SK-N-SH treated with all-trans-retinoic acid at 6 μM for 48 hours (cell line): ENCODE data around the gene KRTCAP2.

ENCODE experiments used
- ATAC-seq: fragments of 200-7000 bp; cut with Tn5 transposase; 3 replicates; pipeline ENCODE4 v1.9.1; 2020; ENCODE audit warnings: mild to moderate bottlenecking, moderate library complexity
- ARNTL ChIP-seq: fragments of 450-650 bp; formaldehyde crosslinking; IDR thresholded peaks from 2 replicates; pipeline ENCODE4 v1.5.0; 2020; ENCODE audit warnings: low read depth, mild to moderate bottlenecking, moderate library complexity, borderline replicate concordance
- BACH2 ChIP-seq: fragments of 250-450 bp; sonication (Bioruptor Pico); IDR thresholded peaks from 2 replicates; pipeline ENCODE4 v1.9.0; 2021; ENCODE audit warnings: mild to moderate bottlenecking, borderline replicate concordance
- CREB5 ChIP-seq: fragments of 250-450 bp; sonication (Bioruptor Pico); IDR thresholded peaks from 2 replicates; pipeline ENCODE4 v1.5.1; 2020; ENCODE audit warnings: low read depth, mild to moderate bottlenecking, moderate library complexity
- CSDC2 ChIP-seq: fragments of 250-450 bp; sonication (Bioruptor Pico); IDR thresholded peaks from 2 replicates; pipeline ENCODE4 v1.5.0; 2020; ENCODE audit warnings: mild to moderate bottlenecking, moderate library complexity
- ESRRG ChIP-seq: fragments of 250-450 bp; sonication (Bioruptor Pico); IDR thresholded peaks from 2 replicates; pipeline ENCODE4 v1.6.1; 2021; ENCODE audit warnings: mild to moderate bottlenecking
- GLIS3 ChIP-seq: fragments of 250-450 bp; sonication (Bioruptor Pico); IDR thresholded peaks from 2 replicates; pipeline ENCODE4 v1.5.0; 2020; ENCODE audit warnings: mild to moderate bottlenecking, moderate library complexity
- ISL1 ChIP-seq: fragments of 250-450 bp; sonication (Bioruptor Pico); IDR thresholded peaks from 2 replicates; pipeline ENCODE4 v2.1.2; 2022; ENCODE audit warnings: mild to moderate bottlenecking, moderate library complexity
- OSR1 ChIP-seq: fragments of 250-450 bp; sonication (Bioruptor Pico); IDR thresholded peaks from 2 replicates; pipeline ENCODE4 v1.8.0; 2022; ENCODE audit warnings: moderate library complexity, mild to moderate bottlenecking, inconsistent platforms
- PATZ1 ChIP-seq: fragments of 250-450 bp; sonication (Bioruptor Pico); IDR thresholded peaks from 2 replicates; pipeline ENCODE4 v1.8.0; 2020; ENCODE audit warnings: mild to moderate bottlenecking, moderate library complexity, borderline replicate concordance
- POU6F1 ChIP-seq: fragments of 250-450 bp; sonication (Bioruptor Pico); IDR thresholded peaks from 2 replicates; pipeline ENCODE4 v1.8.0; 2021; ENCODE audit warnings: low read depth, mild to moderate bottlenecking, moderate library complexity, borderline replicate concordance
- PPARA ChIP-seq: fragments of 250-450 bp; sonication (Bioruptor Pico); IDR thresholded peaks from 2 replicates; pipeline ENCODE4 v1.5.0; 2020; ENCODE audit warnings: mild to moderate bottlenecking, borderline replicate concordance
- RARB ChIP-seq: fragments of 250-450 bp; sonication (Bioruptor Pico); IDR thresholded peaks from 2 replicates; pipeline ENCODE4 v1.8.0; 2021; ENCODE audit warnings: mild to moderate bottlenecking, moderate library complexity
- SNAI2 ChIP-seq: fragments of 250-450 bp; sonication (Bioruptor Pico); IDR thresholded peaks from 2 replicates; pipeline ENCODE4 v1.5.0; 2020; ENCODE audit warnings: mild to moderate bottlenecking, moderate library complexity
- TOX ChIP-seq: fragments of 250-450 bp; sonication (Bioruptor Pico); IDR thresholded peaks from 2 replicates; pipeline ENCODE4 v1.8.0; 2021; ENCODE audit warnings: mild to moderate bottlenecking, moderate library complexity, borderline replicate concordance
- TSHZ2 ChIP-seq: fragments of 250-450 bp; sonication (Bioruptor Pico); IDR thresholded peaks from 2 replicates; pipeline ENCODE4 v1.5.0; 2020; ENCODE audit warnings: mild to moderate bottlenecking, moderate library complexity
- ZC3H10 ChIP-seq: fragments of 250-450 bp; sonication (Bioruptor Pico); IDR thresholded peaks from 2 replicates; pipeline ENCODE4 v1.5.1; 2021; ENCODE audit warnings: mild to moderate bottlenecking, moderate library complexity
- ZFP3 ChIP-seq: fragments of 250-450 bp; sonication (Bioruptor Pico); IDR thresholded peaks from 2 replicates; pipeline ENCODE4 v1.5.0; 2020; ENCODE audit warnings: mild to moderate bottlenecking, moderate library complexity
- ZFP30 ChIP-seq: fragments of 450-650 bp; formaldehyde crosslinking; IDR thresholded peaks from 2 replicates; pipeline ENCODE4 v1.5.0; 2022; ENCODE audit warnings: mild to moderate bottlenecking, moderate library complexity
- ZNF565 ChIP-seq: fragments of 450-650 bp; formaldehyde crosslinking; conservative IDR thresholded peaks from 2 replicates; pipeline ENCODE4 v1.5.0; 2020; ENCODE audit warnings: low read depth, mild to moderate bottlenecking, moderate library complexity
- ZNF70 ChIP-seq: fragments of 450-650 bp; formaldehyde crosslinking; IDR thresholded peaks from 2 replicates; pipeline ENCODE4 v1.5.0; 2020; ENCODE audit warnings: mild to moderate bottlenecking, moderate library complexity
- ZNF8 ChIP-seq: fragments of 450-650 bp; formaldehyde crosslinking; IDR thresholded peaks from 2 replicates; pipeline ENCODE4 v1.5.0; 2020; ENCODE audit warnings: mild to moderate bottlenecking, moderate library complexity

The KRTCAP2 gene

DNA sequence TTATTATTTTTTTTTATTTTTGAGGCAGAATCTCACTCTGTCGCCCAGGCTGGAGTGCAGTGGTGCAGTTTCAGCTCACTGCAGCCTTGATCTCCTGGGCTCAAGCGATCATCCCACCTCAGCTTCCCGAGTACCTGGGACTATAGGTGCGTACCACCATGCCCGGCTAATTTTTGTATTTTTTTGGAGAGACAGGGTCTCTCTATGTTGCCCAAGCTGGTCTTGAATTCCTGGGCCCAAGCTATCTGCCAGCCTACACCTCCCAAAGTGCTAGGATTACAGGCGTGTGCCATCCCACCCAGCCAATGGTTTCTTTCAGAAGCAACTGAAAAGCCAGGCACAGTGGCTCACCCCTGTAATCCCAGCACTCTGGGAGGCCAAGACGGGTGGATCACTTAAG is 2.3 kb downstream of the KRTCAP2 start (continued):
- TF ChIP-seq ZFP30 (CRISPR knock-in tag) (no peak), ISL1 (no peak), ZC3H10 (no peak), BACH2 (no peak), CREB5 (no peak), ARNTL (CRISPR knock-in tag) (no peak), ZNF565 (no peak), RARB (CRISPR knock-in tag) (no peak), ZNF8 (no peak)
- TF ChIP-seq, all 23 proteins: peak for 0

- ATAC-seq: no peak
- TF ChIP-seq BACH2: no peak
- no peak for TF ChIP-seq TSHZ2
- TF ChIP-seq RARB (CRISPR knock-in tag): no peak
- no peak for TF ChIP-seq ZNF70
- no peak for TF ChIP-seq ISL1
- TF ChIP-seq ZNF8: no peak
- TF ChIP-seq SNAI2 (CRISPR knock-in tag): no peak
- no peak for TF ChIP-seq OSR1 (CRISPR knock-in tag)
- TF ChIP-seq ZC3H10: no peak
- no peak for TF ChIP-seq ZFP30 (CRISPR knock-in tag)
- TF ChIP-seq CSDC2 (CRISPR knock-in tag): no peak
- TF ChIP-seq, all 23 proteins: peak for 0
Observed at GRCh38 chr1:155170101-155170785, 2.9 kb downstream of the KRTCAP2 start.

- no peak for TF ChIP-seq OSR1 (CRISPR knock-in tag)
- TF ChIP-seq TOX (CRISPR knock-in tag): no peak
- ATAC-seq: no peak
Observed at GRCh38 chr1:155169541-155169940, 3.6 kb downstream of the KRTCAP2 start.

- no peak for ATAC-seq
- no peak for TF ChIP-seq CREB5
- TF ChIP-seq ZNF70: no peak
- no peak for TF ChIP-seq TSHZ2
- no peak for TF ChIP-seq SNAI2 (CRISPR knock-in tag)
- no peak for TF ChIP-seq ISL1
- TF ChIP-seq PPARA: no peak
- TF ChIP-seq ZNF565: no peak
- no peak for TF ChIP-seq ZFP30 (CRISPR knock-in tag)
- no peak for TF ChIP-seq ZFP3
- TF ChIP-seq TOX (CRISPR knock-in tag): no peak
- TF ChIP-seq GLIS3 (CRISPR knock-in tag): no peak
- TF ChIP-seq ESRRG: no peak
- no peak for TF ChIP-seq ARNTL (CRISPR knock-in tag)
- no peak for TF ChIP-seq POU6F1 (CRISPR knock-in tag)
- no peak for TF ChIP-seq PATZ1
Observed at GRCh38 chr1:155168456-155169210, 4.5 kb downstream of the KRTCAP2 start.
